Skin of body (tissue), 2 donors: Measurements from ENCODE around the gene SNX10. TPM values are rescaled to one million over a fixed set of nuclear protein-coding genes. Genes with fewer than 3 reads are reported as not detected.

Experiments
- DNase-seq: peaks from one replicate; lab custom pipeline; 2025; lab: John Stamatoyannopoulos, UW
- total RNA-seq: library from RNA; depleted of rRNA; stranded (reverse); fragments of >200 nt; gene quantifications from one replicate; pipeline ENCODE4 v1.2.3, GENCODE V29; 2014

SNX10 gene
- total RNA-seq, 1 donor from 2014 or later, result 5.8 TPM

DNA sequence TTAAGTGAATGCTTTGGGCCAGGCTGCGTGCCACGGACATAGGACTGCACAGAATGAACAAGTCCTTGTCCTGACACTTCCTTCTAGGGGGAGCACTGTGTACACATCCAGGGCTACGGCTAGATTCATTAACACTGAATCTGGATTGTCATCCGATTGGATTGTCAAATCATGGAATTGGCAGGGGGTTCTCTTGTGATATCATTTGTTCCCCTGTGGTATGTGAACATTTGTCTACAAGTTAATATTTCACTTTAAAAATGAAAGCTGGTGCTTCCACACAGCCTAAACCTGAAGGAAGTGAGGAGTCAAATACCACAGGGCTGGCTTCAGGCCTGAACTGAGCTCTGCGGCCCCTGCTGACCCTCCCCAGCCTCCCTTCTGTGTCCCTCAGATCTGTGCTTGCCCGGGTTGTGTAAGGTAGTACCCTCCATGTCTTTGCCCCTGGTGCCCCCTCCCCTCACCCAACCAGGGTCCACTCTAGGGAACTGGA lies 75.6 kb downstream of the SNX10 start:
- DNase-seq, result no peak

GRCh38 chr7:26368542-26368941 lies 76.9 kb downstream of the SNX10 start:
- no peak for DNase-seq

DNA sequence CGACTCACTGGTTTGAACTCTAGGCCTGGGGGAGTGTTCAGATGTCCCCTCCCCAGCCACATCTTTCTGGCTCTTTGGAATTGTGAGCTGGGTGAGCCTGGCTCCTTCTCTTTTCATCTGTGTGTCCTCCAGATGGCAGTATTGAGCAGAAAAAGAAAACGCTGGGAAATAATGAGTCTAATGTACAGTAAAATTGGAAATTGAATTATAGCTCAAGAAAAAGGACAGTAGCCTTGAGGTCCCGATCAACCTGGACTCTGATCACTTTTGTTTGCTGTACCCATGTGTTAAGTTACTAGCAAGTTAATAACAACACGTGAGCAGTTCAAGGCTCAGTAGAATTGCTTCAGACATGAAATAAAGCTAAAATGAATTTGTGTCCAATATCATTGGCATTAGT lies 77.9 kb downstream of the SNX10 start:
- peak; percentile 63 for DNase-seq

DNA sequence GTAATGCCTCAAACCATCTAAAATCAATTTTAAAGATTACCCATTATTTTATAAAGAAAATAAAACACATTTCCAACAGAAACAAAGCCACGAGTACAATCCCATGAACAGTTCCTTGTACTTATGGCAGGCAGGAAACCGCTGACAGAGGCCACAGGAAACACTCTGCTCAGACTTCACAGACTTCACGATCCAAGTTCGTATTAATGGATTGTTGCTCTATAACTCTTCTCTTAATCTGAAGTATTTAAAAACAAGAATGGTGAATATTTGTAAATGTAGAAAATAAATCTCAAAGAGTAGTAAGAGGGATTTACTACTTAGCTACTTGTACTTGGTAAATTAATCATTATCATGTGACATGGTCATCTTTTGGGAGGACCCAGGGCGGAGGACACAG lies 78.3 kb downstream of the SNX10 start:
- no peak for DNase-seq

- no peak for DNase-seq
Measured at GRCh38 chr7:26372249-26372648, 80.6 kb downstream of the SNX10 start.

DNA sequence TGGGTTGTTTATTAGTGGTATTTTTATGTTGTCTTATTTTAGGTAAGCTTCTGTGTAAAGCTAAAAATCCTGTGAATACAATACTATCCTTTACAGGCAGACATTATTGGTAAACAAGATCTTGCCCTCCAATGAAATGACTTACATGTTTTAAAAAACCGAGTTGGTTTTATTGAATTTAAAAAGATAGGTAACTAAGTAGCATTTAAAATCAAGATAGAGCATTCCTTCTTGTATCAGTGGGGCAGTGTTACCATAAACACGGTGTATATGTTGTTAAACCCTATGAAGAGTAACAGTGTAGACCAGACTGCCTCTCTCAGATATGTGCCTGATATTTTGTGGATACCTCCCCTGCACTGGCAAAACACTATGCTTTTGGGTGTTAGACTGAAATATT lies 81.0 kb downstream of the SNX10 start:
- no peak for DNase-seq

DNA sequence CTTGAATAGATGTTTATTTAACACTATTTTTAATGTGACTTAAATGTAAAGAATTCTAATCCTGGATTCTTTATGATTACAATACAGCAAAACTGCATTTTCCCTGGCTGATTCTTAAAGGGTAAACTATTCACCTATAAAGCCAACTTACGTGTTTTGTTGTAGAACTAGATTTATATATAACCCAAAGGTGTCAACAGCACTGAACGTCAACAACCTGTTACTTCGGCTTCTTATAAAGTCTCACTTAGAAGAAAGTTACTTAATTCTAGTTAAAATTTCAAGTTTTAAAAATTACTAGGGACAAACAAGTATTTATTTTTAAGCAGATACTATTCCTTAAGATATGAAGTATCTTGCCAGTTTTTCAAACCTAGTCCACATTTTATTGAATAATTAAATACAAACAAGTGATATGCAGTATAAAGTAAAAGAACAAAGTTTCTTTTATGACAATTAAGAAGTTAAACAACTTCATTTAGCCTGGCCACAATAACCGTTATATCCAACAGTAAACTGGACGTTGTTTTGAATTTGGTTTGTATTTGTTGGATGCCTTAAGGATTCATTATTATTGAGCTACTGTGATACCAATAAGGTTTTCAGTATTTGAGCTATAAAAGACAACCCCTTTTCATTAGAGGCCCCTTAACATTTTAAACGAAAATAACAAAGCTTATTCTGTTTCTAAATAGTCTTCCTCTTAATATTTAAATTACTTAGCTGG lies 83.1 kb downstream of the SNX10 start:
- no peak for DNase-seq

DNA sequence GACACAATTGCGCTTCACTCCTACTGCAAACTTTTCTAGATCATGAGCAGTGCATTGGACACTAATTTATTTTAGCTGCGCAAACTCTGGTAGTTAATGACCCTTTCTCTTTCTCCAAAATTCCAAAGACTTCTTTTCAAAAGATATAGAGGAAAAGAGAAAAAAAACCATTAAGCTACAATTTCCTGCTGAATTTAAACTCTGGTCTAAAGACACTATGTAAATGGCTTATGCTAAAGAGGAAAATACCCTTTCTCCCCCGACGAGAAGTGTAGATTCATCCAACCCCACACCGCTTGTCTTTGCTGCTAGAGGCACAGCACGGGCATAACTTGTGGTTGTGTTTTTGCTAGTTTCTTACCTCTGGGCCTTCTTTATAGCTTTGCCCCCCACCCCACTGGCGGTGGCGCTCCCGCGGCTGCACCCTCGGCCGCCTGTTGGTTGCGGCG lies 84.1 kb downstream of the SNX10 start:
- no peak for DNase-seq

DNA sequence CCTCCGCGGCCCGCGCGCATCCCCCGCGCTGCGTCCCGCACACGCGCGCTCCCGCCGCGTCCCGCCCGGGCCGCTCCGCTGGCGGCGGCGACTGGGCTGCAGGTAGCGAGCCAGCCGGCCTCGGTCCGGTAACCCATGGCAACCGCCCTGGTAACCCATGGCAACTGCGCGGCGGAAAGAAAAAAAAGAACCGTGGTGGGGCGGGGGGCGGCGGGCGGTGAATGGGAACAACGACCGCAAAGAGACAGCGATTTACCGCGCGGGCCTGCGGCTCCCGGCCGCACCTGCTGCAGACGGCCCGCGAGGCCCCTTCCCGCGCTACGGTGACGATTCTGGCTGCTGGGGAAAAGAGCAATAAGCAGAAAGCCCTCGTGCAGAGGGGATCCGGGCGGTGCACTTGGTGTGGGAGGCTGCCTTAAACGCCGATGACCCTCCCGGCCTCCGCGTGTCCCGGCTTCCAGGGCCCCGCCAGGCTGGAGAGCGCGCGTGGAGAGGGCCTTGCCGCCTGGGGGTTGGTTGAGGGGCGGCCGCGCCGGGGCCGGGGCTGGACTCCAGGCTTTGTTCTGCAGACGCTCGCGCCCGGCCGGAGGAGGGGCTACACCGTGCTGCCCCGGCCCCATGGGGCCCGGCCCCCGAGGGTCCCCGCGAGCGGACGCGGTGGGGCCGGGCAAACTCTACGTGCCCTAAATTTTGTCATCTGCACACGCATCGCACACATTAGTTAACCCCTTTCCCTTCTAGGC lies 84.7 kb downstream of the SNX10 start:
- no peak for DNase-seq

DNA sequence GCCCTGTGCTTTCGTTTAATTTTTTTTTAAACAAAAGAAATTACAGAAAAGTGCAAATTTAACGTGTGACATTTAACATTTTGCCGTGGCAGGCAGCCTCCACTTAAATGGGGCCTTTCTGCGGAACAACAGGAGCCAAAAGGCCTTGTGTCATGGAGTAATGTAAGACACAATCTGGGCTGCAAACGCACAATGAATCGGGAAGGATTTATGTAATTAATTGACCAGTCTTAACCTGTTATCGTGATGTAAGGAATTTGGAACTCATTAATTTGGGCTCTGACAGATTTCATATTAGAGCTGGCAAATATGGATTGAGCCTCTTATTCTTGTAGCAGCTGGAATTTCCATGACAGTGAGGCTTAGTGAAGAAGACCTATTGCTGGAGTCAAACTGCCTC lies 86.4 kb downstream of the SNX10 start:
- no peak for DNase-seq

- no peak for DNase-seq
Measured at GRCh38 chr7:26379711-26380110, 88.0 kb downstream of the SNX10 start.

DNA sequence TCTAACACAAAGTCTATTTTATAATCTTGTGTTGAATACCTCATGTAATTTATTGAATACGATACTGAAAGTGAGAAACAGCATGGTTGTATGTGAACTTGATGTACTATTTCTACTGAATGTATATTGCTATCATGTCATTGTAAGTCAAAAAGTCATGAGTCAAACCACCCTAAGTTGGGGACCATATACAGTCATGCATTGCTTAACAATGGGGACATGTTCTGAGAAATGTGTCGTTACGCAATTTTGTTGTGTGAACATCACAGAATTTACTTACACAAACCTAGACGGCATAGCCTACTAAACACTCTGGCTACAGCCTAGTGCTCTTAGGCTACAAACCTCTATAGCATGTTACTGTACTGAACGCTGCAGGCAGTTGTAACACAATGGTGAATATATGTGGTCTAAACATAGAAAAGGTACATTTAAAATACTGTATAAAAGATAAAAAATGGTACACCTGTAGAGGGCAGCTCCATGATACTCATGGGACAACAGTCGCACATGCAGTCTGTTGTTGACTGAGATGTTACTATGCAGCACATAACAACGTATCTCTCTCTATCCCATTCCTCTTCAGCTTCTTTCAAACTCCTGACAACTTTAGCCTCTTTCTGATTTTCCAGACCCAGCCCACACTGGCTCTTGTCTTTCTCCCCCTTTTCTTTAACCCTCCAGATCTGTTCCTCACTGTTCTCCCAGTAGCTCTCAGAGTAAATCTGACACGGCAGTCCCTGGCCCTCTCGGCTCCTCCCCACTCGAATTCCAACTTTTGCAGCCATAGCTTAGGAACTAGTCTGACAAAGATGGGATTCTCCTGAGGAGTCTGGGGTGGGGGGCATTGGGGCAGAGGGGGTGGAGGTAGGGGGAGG lies 90.1 kb downstream of the SNX10 start:
- no peak for DNase-seq

DNA sequence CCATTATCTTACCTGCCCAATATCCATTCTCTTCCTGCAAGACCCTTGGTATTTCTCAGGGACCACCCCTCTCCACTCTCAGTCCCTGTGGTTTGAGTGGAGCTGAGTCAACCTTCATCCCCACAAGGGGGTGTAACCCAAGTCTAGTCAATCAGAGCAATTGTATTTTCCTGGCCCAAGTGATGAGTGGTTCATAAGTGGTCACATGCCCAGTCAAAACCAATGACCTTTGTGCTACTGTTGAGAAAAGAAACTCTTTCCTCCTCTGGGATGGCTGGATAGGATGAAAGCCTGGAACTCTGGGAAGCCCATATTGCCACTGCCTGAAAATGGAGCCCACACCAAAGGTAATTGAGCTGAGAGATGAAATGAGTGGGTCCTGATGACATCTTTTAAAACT lies 93.6 kb downstream of the SNX10 start:
- DNase-seq, result no peak

GRCh38 chr7:26387731-26388130 lies 96.1 kb downstream of the SNX10 start:
- DNase-seq, result no peak

DNA sequence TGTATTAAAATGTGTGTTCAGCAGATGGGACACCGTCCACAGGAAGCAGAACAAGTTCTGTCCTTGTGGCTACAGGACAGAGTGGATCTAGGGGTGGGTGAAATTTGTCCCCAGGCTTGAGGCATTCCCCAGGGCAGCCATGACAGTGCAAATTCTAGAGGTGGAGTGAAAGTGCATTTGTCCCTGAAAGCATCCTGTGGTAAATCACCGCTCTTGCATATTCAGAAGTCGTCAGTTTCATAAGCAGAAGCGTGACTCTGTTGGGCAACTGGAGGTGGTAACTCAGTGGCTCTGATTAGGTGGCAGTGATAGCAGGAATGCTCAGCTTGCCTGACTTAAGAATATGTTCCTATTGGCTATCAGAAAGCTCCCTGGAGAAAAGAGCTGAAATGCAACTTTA lies 96.6 kb downstream of the SNX10 start:
- DNase-seq, result no peak

GRCh38 chr7:26390016-26390415 lies 98.4 kb downstream of the SNX10 start:
- DNase-seq, result no peak

DNA sequence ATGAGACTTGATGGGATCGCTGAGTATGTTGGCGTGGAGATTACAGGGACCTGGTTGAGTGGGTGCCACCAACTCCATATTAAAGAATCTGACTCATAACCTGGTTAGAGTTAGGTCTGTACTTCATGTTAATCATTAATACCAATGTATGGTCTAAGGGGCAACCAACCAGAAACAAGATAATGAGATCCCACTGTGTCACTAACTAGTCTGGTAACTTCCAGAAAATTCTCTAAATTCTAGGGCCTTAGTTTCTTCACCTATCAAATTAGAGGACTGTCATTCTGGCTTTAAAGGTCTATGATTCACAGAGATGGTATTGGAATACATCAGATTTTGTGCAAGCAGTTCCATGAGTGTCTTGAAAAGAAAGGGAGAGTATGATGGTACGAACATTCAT lies 102.2 kb downstream of the SNX10 start:
- no peak for DNase-seq

- DNase-seq, result no peak
Measured at GRCh38 chr7:26397332-26397731, 105.7 kb downstream of the SNX10 start.

- peak; percentile 35 for DNase-seq
Measured at GRCh38 chr7:26397796-26398426, 106.2 kb downstream of the SNX10 start.

GRCh38 chr7:26398427-26398755 lies 106.7 kb downstream of the SNX10 start:
- peak; percentile 63 for DNase-seq

- peak; percentile 47 for DNase-seq
Measured at GRCh38 chr7:26398756-26399509, 107.3 kb downstream of the SNX10 start.
